T1000 (cell line): Measurements from ENCODE around the gene RBM17.
"Not testable (repeated sequence)": the region's sequence is repeated elsewhere in the genome, so short reads cannot be mapped to it uniquely, and the experiment has no call there.

Source experiments
- DNase-seq: peaks from one replicate; lab custom pipeline; 2025; ENCODE audit warnings: mixed read lengths; lab: John Stamatoyannopoulos, UW

Gene RBM17

DNA sequence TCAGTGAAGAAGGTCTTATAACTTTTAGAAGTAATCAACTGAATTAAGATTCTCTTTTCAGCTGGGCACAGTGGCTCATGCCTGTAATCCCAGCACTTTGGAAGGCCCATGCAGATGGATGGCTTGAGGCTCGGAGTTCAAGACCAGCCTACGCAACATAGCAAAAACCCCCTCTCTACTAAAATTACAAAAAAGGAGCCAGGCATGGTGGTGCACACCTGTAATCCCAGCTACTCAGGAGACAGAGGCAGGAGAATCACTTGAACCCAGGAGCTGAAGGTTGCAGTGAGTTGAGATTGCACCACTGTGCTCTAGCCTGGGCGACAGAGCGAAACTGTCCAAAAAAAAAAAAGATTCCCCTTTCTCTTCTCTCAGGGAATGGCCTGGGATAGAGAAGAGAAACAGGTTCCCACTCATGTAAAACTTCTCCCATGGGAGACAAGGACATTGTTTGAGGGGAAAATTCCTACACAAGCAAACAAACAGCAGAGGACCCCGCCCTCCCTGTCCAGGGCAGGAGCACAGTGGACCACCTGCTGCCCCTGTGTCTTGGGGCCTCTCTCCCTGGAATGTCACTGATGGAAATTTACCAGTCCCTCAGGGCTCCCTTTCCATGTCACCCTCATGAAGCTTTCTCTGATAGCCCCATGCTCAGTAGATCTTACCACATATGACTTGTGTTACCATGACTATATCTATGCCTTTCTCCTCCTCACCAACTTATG is 32.3 kb upstream of the RBM17 start:
- DNase-seq = no peak

DNA sequence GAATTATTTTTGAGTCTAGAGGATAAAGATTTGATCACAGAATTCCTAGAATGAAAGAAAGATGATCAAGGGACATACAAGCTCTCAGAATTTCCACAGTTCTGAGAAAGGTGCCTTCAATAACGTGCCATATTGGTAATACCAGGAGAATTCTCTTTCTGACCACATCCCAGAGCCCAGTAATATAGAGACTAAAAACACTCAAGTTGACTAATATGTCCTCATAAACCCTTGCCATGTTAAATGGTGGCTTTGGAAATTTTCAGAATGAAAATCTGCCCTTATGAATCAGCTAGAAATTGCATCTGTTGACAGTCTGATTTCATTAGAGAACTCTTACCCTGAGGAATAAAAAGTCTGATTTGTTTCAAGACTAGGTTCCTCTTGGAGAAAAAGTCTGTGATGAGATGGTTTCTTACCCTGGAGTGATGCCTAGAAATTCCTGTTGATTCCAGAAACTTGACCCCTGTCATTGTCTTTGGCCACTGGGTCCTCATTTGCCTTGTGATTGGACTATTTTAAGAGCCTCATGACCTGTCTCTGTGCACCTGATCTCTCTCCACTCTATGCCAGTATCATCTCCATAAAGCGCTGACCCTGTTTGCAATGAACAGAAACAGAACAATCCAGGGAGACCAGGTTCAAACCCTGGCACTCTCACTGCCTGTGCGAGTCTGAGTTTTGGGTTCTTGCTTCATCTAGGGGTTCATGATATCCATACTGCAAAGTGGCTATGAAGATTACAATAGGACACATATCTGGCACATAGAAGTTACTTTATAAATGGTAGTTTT is 30.0 kb upstream of the RBM17 start:
- DNase-seq = no peak

DNA sequence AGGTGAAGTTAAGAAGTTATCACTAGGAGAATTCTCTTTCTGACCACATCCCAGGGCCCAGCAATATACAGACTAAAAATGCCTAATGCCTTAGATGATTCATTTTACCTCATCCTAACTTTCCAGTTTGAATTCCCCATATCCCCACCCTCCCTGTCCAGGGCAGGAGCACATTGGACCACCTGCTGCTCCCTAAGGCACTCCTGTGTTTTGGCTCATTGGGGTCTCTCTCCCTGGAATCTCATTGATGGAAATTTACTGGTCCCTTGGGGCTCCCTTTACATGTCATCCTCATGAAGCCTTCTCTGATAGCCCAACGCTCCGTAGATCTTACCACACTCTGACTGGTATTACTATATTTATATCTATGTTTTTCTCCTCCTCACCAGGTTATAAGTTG is 29.3 kb upstream of the RBM17 start:
- no peak for DNase-seq

DNA sequence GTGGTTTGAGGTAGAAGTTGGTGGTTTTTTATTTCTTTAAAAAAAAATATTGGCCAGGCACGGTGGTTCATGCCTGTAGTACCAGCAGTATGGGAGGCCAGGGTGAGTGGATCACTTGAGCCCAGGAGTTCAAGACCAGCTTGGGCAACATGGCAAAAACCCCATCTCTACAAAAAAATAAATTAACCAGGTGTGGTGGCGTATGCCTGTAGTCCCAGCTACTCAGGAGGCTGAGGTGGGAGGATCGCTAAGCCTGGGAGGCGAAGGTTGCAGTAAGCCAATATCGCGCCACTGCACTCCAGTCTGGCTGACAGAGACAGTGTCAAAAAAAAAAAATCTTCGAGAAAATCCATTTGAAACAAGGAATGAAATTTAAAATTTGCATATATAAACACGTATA is 27.8 kb upstream of the RBM17 start:
- DNase-seq = no peak

DNA sequence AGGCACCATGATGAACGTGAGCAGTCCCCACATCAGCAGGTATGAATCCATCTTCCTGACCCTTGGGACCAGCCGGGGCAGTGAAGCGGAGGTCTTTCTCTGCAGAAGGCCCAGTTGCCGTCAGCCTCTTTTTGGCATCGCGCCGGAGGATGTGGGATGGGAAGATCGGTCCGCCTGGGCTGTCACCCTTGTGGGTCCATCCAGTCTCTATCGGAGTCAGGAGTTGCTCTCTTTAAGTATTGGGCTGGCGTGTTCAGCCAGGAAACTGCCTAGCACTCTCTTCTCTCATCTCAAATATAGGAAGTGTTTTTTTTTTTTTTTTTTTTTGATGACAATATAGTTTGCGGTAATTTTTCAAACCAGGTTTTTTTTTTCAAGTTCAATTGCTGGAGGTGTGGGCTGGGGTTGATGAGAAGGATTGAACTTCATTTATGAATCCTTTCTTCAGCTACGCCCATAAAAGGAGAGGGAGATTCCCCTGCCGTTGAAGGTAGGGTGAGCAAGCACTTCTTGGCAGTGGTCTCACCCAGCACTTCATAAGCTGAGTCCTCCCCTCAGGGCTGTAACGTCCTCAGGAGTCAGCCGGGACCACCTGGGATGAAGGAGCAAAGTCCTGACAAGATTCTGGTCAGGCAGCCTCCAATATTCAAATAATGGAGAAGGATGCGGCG is 26.6 kb upstream of the RBM17 start, which contains the start of gene IL2RA:
Gene IL2RA, minus strand, starts transcription at position 267 of the 671 bp plus-strand sequence. Its CDS starts 216 bp downstream, at position 51.
- DNase-seq = no peak

DNA sequence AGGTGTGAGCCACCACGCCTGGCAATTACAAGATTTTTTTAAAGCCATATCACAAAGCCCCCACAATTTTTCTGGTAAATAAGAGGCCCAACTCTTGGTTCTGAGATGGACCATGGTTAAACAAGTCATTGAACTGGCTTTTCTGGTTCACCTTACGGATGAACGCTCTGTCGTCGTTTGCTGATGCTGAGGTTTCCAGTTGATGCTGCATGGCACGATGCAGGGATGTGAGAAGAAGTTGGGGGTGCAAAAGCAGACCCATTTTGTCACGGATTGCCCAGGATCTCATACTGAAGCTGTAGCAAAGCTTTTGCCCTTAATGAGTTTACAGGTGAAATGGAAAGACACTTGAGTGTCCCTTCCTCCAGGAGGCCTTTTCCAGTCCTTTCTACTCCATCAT is 24.7 kb upstream of the RBM17 start:
- no peak for DNase-seq

DNA sequence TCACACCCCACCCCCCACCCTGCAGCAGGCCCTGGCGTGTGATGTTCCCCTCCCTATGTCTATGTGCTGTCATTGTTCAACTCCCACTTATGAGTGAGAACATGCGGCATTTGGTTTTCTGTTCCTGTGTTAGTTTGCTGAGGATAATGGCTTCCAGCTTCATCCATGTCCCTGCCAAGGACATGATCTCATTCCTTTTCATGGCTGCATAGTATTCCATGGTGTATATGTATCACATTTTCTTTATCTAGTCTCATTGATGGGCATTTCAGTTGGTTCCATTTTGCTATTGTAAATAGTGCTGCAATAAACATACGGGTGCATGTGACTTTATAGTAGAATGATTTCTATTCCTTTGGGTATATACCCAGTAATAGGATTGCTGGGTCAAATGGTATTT is 24.1 kb upstream of the RBM17 start:
- not testable (repeated sequence) for DNase-seq

DNA sequence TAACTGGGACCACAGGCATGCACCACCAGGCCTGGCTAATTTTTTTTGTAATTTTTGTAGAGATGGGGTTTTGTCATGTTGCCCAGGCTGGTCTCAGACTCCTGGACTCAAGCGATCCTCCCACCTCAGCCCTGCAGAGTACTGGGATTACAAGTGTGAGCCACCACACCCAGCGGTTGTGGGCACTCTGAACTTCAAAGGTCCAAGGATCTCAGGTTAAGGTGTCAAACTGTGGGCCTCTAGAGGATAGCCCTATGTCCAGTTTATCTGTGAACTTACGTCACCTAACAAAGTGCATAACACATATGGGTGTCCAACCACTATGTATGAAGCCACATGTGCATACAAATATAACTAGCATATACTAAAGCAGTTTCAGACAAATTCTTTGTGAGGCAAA is 23.4 kb upstream of the RBM17 start:
- no peak for DNase-seq

DNA sequence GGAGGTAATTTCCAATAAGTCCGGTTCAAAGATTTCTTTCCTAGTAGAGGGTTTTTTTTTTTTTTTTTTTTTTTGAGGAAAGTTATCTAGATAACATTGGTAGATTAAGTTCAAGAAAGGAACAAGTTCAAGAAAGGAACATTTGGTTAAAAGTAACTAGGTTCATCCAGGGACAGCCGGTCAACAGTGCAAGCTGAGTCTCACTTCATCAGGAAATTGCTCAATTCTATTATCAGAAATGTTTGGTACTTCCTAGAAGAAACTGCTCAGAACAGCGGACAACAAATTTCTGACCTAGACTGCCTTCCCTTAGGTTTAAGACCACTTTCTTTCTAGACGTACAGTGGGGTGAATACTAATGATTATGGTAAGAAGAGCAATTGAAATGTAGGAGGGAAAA is 23.0 kb upstream of the RBM17 start:
- no peak for DNase-seq

DNA sequence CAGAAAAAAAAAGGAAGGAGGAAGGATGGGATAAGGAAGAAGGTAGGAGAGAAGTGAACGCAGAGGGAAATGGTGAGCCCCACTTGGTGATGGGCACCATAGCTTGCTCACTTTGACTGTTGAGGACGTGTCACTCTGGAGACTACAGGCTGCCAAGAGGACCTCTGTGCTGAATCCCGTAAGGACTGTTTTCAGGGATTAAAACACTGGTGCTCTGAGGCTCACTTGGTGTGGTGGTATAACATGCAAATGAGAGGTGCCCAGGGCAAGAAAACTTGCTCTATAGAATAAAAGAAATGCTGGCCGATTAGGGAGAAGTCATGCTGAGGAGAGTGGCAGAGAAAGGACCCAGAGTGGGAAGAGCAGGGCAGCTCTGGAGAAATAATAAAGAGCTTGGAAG is 21.4 kb upstream of the RBM17 start:
- DNase-seq = no peak

DNA sequence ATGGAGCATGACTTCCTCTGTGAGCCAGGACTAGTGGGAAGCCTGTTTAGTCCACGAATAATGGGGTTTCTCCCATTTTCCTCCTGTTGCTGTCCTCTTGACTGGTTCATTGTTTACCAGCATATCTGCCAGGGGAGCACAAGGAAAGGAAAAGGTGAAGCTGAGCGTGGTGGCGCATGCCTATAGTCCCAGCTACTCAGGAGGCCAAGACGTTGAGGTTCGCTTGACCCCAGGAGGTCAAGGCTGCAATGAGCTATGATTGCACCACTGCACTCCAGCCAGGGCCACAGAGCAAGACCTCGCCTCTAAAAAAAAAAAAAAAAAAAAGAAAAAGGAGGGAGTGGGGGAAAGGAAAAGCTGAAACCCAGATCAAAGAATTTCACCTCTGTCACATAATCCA is 20.8 kb upstream of the RBM17 start:
- no peak for DNase-seq

DNA sequence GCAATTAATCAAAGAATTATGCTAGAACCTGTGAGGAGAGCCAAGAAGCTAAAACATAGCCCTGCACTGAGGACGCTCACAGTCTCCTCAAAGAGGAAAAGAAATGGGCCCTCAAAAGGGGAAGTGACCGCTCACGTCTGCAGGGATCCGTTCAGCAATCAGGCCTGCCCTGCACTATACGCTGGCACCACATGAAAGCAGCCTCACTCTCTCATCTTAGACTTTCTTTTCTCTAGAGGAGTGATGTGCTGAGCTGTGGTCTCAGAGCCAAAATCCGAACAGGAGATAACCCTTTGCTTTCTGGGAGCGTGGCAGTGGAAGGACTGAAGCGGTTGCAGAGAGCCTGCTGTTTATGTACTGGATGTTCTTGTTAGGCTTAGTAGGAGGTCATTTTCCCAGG is 20.4 kb upstream of the RBM17 start:
- DNase-seq = no peak

DNA sequence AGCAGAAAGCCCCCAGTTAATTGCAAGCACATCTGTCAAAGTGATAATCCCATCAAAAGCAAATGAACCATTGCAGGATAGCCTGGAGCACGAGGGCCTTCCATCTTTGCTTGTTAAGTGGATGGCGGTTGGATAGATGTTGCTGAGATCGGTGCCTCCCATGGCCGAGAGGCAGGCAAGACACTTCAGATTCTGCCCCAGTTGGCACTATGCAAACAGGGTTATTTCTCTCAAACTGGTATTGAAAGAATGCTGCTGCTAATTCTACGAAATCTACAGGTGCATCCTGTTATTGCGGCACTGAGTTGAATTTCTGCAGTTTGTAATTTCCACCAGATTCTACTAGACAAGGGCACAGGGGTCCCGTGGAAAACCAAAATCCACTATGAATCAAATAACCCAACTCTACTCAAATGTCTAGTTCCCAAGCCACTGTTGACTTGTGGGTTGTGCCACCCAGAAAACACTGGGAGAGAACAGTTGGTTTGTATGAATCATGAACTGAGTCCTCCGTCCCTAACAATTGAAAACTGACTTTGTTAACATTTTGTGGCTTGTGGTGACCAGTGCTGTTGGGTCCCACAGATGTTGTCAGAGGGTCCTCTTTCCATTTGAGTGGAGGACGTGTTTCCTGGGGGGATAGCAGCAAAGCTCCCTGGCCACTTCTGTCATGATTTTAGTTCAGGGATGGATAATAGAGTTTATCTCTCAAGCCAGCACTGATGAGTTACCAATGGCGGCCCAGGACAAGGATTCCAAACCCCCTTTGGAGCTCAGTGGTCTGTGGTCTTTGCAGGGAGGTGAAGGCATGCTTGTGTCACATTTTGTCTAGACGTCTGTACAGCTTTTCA is 19.5 kb upstream of the RBM17 start:
- DNase-seq = no peak

DNA sequence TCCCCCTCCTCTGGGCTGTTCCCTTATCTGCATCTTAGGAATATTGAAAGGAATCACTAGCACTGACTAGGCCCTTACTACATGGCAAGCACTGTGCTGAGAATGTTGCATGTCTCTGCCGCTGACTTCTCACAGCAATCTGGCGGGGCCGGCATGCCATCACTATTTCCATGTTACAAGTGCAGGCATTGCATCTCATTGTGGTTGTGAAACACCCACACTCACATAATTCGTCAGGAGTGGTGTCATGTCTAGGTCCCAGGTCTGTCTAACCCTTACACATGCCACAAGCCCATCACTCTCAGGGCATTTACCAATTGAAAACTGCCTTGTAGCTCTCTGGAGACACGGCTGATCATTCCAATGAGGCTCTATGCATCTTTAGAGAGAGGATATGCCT is 18.2 kb upstream of the RBM17 start:
- DNase-seq = no peak

DNA sequence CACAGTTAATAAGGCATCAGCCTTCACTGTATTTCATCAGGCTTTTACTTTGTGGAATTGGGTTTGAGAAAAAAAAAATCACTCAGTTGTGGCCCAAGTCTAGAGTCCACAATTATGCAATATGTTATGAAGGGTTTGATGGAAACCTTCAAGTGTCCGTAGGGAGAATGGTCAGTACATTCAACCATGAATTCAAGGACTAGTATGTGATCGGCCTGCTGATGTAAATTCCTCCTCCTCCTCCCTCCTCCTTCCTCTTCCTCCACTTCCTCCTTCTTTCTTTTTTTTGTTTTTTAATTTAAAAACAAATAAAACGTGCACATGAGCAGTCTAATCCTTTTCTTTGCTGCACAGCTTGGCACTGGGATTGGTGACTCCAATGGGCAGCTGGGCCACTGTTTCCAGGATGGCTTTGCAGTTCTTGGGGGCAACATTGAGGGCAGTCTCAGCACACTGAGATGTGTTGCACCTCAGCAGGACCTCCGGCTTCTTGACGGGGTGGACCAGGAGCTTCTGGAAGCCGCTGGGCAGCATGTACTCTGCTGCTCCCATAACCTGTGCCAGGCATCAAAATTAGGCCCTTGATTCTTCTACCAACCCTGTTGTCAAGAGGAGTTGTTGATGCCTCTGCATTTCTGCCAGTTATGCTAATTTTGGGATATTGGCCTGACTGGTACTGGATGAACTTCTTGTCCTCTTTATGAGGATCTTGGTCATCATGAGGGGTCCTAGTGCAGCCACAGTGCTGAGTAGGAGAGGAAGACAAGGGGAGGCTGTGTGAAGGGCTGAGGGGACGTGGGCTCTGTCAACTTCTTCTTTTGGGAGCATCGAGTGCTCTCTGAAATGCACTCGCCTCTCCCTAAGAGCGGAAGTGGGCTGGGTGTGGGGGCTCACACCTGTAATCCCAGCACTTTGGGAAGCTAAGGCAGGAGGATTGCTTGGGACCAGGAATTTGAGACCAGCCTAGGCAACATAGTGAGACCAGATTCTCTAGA is 17.4 kb upstream of the RBM17 start:
- DNase-seq = no peak

DNA sequence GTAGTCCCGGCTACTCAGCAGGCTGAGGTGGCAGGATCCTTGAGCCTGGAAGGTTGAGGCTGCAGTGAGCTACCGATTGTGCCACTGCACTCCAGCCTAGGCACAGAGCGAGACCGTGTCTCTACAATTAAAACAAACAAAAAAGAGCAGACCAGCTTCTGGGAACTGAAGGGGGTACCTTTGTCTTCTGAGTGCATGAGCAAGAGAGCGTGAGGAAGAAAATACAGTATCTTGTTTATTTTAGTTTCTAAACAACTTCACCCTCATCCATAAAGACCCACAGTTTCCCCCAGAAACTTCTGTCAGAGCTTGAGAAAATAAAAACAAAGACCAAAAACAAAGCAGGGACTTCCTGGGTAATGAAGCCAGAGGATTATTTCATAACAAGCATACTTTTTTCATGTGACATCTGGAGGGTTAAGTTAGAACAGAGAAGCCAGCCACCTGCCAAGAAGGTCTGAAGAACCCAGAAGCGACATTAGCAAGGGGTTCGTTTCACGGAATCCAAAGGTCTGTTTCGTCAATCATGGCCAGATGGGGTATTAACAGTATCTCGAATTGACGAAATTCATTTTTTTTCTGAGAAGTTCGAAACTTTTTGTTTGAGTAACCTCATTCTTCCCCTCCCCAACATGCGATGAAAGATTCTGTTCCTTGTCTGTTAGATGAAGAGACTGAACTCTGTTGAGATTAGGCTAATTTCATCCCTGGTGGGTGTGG is 16.5 kb upstream of the RBM17 start:
- no peak for DNase-seq

DNA sequence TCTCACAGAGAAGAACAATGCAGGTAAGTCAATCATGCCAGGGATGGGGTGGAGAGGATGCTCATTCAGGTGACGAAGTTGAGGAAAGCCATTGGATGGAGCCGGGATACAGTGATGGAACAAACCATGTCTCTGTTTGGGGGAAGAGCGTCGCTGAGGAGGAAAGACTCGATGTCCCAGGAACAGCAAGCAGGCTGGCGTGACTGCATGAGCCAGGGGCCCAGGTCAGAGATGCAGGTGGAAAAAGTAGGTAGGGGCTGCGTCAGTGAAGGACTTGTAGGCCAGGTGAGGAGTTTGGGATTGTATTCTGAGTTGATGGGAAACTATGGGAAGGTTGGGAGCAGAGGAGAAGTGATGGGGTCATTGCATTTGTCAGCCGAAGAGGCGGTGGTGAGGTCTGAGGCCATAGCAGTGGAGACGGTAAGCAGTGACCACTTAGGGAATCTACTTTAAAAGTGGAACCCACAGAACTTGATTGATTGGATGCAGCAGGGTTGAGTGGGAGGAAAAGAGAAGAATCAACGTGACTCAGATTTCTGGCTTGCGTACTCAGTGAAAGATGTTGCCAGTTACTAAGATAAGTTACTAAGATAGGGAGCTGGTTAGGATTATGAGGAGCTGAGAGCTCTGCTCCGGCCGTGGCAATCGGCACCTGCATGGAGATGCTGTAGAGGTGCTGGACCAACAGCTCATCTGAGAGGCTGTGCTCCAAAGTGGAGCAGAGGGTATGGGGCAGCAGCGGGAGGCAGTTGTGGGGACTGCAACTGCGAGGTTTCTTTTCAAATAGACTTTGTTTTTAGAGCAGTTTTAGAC is 14.1 kb upstream of the RBM17 start:
- DNase-seq = no peak

DNA sequence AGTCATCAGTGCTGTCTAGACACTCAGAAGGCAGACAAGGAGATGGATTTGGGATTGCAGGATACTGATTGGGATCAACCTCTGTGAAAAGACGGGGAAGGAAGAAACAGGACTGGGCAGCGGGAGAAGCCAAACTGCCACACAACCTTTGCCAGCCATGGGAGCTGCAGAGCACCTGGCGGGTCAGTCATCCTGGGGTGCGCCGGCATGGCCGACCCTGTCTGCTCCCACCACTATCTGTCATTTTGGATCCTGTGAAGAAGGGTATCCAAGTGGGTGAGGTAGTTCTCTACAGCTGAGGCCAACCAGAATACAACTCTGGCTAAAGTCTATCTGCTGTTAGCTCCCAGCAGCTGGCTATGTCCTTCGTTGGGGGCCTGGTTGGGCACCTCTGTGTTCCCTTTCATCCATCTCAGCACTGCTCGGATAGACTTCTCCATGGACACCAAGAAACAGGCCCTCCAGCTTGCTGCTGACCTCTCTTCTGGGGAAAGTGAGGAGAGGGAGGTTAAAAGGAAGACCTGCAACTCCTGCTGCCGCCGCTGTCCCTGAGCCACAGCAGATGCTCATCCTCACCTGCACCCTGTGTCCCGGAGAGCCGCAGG is 11.7 kb upstream of the RBM17 start:
- no peak for DNase-seq

DNA sequence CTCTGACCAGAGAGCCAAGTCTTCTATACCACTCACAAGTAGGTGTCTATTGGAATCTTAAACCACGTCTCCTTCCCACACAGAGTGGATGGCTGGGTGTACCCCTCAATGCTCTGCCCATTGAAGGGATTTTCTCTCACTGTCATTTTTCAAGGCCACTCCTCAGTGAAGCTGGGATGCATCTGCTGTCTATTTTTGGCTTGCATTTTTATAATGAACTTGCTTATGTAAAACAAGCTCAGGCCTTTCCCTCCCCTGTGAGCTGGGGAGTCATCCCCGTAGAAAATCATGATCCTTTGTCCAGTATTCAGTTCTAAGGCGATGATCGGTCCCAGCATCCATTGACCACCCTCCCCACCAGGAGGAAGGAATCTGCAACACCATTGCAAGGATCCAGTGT is 9.8 kb upstream of the RBM17 start:
- DNase-seq = no peak
